Measurements from ENCODE around the gene SPDYE2. TPM values are rescaled to one million over a fixed set of nuclear protein-coding genes. Genes with fewer than 3 reads are reported as not detected.
"Not testable (repeated sequence)": the region's sequence is repeated elsewhere in the genome, so short reads cannot be mapped to it uniquely, and the experiment has no call there.

Gene SPDYE2
- total RNA-seq, 2 experiments from 2014 or later: not detected

DNA sequence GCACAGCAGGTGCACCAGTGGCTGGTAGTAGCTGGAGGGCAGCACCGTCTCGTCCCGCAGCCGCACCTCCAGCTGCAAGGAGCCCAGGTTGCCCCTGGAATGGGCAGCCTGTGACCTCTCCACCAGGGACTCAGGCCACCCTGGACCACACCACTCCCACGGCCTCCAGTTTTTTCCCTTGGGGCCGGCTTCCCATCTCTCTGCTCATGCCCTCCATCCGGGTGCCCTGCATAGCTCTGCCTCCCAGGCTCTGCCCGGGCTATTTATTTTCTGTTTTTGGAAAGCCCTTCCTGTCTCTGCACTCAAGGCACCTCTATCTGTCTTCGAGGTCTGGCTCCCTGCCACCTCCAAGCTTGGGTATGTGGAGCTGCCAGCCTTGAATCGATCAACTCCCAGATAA is 45.0 kb downstream of the SPDYE2 start:
- H3K36me3 ChIP-seq (ENCODE audit: insufficient read depth, low read length); H2AFZ ChIP-seq (ENCODE audit: low read length); POLR2A ChIA-PET; CTCF ChIA-PET (ENCODE audit: unreplicated experiment); H3K9me2 ChIP-seq (ENCODE audit: insufficient read depth, low read length); H4K20me1 ChIP-seq (ENCODE audit: insufficient read depth, low read length); DNase-seq (ENCODE audit: low spot score); H3K4me1 ChIP-seq (ENCODE audit: insufficient read depth, low read length, poor library complexity, severe bottlenecking); H3K4me3 ChIP-seq (ENCODE audit: low read depth, low read length, poor library complexity, severe bottlenecking); H3K27ac ChIP-seq (ENCODE audit: low read depth, low read length, poor library complexity, severe bottlenecking); intact Hi-C loops (cut with micrococcal nuclease; ENCODE audit: unreplicated experiment); H3K4me2 ChIP-seq (ENCODE audit: low read length); BruUV-seq (replicated peaks); H3K79me2 ChIP-seq (ENCODE audit: insufficient read depth, low read depth, low read length); H3K9me3 ChIP-seq (ENCODE audit: low read length): not testable (repeated sequence)

DNA sequence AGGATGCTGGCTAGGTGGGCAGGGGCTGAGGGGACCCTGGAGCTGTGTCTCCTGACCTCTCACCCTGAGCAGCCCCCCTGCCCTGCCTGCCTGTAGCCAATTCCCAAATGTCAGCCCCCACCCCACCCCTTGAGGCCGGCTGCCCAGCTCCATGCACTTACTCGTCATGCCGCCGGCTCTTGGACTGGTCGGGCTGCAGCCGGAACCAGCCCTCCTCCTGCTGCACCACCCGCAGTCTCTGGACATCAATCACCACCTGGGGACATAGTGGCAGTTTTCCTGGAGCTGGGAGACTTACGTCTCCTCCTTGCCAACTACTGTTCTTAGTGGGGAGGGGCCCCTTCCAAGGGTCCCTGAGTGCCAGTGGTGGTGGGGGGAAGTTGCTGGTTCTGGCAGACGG is 48.7 kb downstream of the SPDYE2 start:
- DNase-seq (ENCODE audit: low spot score); intact Hi-C loops (cut with micrococcal nuclease; ENCODE audit: unreplicated experiment); H3K4me2 ChIP-seq (ENCODE audit: low read length); H3K9me2 ChIP-seq (ENCODE audit: insufficient read depth, low read length); H3K4me1 ChIP-seq (ENCODE audit: insufficient read depth, low read length, poor library complexity, severe bottlenecking); POLR2A ChIA-PET; CTCF ChIA-PET (ENCODE audit: unreplicated experiment); H4K20me1 ChIP-seq (ENCODE audit: insufficient read depth, low read length); H3K9me3 ChIP-seq (ENCODE audit: low read length); H3K79me2 ChIP-seq (ENCODE audit: insufficient read depth, low read depth, low read length); H3K27ac ChIP-seq (ENCODE audit: low read depth, low read length, poor library complexity, severe bottlenecking); H3K36me3 ChIP-seq (ENCODE audit: insufficient read depth, low read length); BruUV-seq (replicated peaks); H2AFZ ChIP-seq (ENCODE audit: low read length); H3K4me3 ChIP-seq (ENCODE audit: low read depth, low read length, poor library complexity, severe bottlenecking): not testable (repeated sequence)

DNA sequence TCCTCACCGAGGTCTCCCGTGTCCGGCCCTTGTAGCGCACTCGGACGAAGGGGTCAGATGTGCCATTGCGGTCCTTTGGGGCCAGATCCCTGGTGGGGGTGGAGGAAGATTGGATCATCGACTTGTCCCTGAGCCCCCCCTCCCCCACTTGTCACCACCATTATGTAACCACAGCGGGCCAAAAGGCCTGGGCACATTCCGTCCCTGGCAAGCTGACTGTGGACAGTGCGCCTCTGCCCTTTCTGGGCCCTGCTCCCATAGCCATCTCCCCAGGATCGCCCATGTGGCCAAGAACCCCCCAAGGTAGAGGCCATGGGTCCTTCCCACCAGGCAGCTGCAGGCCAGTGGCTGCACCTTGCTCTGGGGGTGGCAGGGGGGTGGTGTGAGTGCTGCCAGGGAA is 51.3 kb downstream of the SPDYE2 start:
- H3K4me1 ChIP-seq (ENCODE audit: insufficient read depth, low read length, poor library complexity, severe bottlenecking); H3K27ac ChIP-seq (ENCODE audit: low read depth, low read length, poor library complexity, severe bottlenecking); BruUV-seq (replicated peaks); H3K4me3 ChIP-seq (ENCODE audit: low read depth, low read length, poor library complexity, severe bottlenecking); DNase-seq (ENCODE audit: low spot score); H3K9me3 ChIP-seq (ENCODE audit: low read length); H4K20me1 ChIP-seq (ENCODE audit: insufficient read depth, low read length); POLR2A ChIA-PET; H2AFZ ChIP-seq (ENCODE audit: low read length); H3K36me3 ChIP-seq (ENCODE audit: insufficient read depth, low read length); H3K9me2 ChIP-seq (ENCODE audit: insufficient read depth, low read length); H3K79me2 ChIP-seq (ENCODE audit: insufficient read depth, low read depth, low read length); intact Hi-C loops (cut with micrococcal nuclease; ENCODE audit: unreplicated experiment); H3K4me2 ChIP-seq (ENCODE audit: low read length); CTCF ChIA-PET (ENCODE audit: unreplicated experiment): not testable (repeated sequence)

DNA sequence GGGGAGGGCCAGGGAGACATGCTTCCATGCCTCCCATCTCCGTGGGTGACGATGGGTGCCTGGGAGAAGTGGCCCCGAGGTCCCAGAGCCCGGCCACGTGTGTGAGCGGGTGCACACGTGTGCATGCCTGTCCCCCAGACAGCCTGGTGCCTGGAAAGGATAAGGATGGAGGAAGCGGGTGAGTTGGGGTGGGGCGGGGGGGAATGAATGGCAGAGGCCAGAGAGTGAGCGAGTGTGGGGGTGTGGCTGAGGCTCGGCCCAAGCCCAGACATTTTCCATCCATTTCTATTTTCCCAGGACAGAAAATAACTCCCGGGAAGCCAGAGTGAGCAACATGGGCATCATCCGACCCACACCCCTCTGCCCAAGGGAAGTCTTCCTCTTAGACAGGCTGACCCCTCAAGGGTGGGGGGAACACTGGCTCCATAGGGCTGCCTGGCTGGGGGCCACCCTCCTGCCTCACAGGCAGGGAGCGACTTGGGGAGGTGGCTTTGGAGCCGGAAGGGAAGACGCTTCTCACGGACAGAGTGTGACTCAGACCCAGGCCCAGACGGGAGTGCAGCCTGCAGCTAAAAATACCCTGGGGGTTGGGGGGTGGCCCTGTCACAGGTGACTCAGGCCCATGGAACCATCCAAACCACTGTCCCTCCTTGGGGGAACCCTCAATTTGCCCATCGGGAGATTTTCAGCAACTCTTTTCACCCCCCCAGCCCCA is 53.6 kb downstream of the SPDYE2 start:
- POLR2A ChIA-PET; H2AFZ ChIP-seq (ENCODE audit: low read length); H3K9me2 ChIP-seq (ENCODE audit: insufficient read depth, low read length); CTCF ChIA-PET (ENCODE audit: unreplicated experiment); intact Hi-C loops (cut with micrococcal nuclease; ENCODE audit: unreplicated experiment); H3K79me2 ChIP-seq (ENCODE audit: insufficient read depth, low read depth, low read length); H3K9me3 ChIP-seq (ENCODE audit: low read length); H4K20me1 ChIP-seq (ENCODE audit: insufficient read depth, low read length); H3K4me1 ChIP-seq (ENCODE audit: insufficient read depth, low read length, poor library complexity, severe bottlenecking); H3K4me3 ChIP-seq (ENCODE audit: low read depth, low read length, poor library complexity, severe bottlenecking); H3K36me3 ChIP-seq (ENCODE audit: insufficient read depth, low read length); H3K27ac ChIP-seq (ENCODE audit: low read depth, low read length, poor library complexity, severe bottlenecking); BruUV-seq (replicated peaks); H3K4me2 ChIP-seq (ENCODE audit: low read length); DNase-seq (ENCODE audit: low spot score): not testable (repeated sequence)

DNA sequence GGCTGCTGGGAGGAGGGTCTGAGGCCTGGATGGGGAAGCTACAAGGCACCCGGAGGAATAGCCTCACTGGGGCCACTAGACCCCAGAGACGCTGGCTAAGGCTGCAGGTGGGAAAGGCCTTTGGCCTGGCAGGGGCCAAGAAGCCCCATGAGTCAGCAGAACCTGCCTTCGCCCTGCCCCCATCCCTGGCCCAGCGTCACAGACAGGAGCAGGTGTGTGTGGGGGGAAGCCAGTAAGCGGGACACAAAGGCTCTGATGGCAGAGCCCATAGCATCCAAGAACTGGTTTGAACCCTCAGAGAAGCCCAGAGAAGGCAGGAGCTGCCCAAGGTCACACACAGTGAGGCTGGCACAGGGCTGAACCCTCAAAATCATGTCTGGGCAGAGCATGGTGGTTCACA is 55.8 kb downstream of the SPDYE2 start:
- H3K36me3 ChIP-seq (ENCODE audit: insufficient read depth, low read length); POLR2A ChIA-PET; H3K4me3 ChIP-seq (ENCODE audit: low read depth, low read length, poor library complexity, severe bottlenecking); H3K9me3 ChIP-seq (ENCODE audit: low read length); intact Hi-C loops (cut with micrococcal nuclease; ENCODE audit: unreplicated experiment); CTCF ChIA-PET (ENCODE audit: unreplicated experiment); H3K4me2 ChIP-seq (ENCODE audit: low read length); H4K20me1 ChIP-seq (ENCODE audit: insufficient read depth, low read length); DNase-seq (ENCODE audit: low spot score); H3K27ac ChIP-seq (ENCODE audit: low read depth, low read length, poor library complexity, severe bottlenecking); H3K79me2 ChIP-seq (ENCODE audit: insufficient read depth, low read depth, low read length); H3K9me2 ChIP-seq (ENCODE audit: insufficient read depth, low read length); BruUV-seq (replicated peaks); H3K4me1 ChIP-seq (ENCODE audit: insufficient read depth, low read length, poor library complexity, severe bottlenecking); H2AFZ ChIP-seq (ENCODE audit: low read length): not testable (repeated sequence)

DNA sequence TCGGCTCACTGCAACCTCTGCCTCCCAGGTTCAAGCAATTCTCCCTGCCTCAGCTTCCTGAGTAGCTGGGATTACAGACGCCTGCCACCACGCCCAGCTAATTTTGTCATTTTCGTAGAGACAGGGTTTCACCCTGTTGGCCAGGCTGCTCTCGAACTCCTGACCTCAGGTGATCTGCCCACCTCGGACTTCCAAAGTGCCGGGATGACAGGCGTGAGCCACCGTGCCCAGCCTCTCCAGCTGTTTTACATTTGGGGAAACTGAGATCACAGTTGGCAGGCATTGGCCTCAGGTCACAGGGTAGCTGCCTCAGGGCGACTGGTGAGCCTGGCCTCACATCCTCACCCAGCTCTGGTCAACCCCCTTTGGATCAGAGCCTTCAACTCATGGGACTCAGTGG is 58.7 kb downstream of the SPDYE2 start:
- H3K9me3 ChIP-seq (ENCODE audit: low read length); H3K4me3 ChIP-seq (ENCODE audit: low read depth, low read length, poor library complexity, severe bottlenecking); POLR2A ChIA-PET; H3K9me2 ChIP-seq (ENCODE audit: insufficient read depth, low read length); H2AFZ ChIP-seq (ENCODE audit: low read length); DNase-seq (ENCODE audit: low spot score); H3K27ac ChIP-seq (ENCODE audit: low read depth, low read length, poor library complexity, severe bottlenecking); BruUV-seq (replicated peaks); H3K79me2 ChIP-seq (ENCODE audit: insufficient read depth, low read depth, low read length); H3K4me1 ChIP-seq (ENCODE audit: insufficient read depth, low read length, poor library complexity, severe bottlenecking); intact Hi-C loops (cut with micrococcal nuclease; ENCODE audit: unreplicated experiment); H3K36me3 ChIP-seq (ENCODE audit: insufficient read depth, low read length); CTCF ChIA-PET (ENCODE audit: unreplicated experiment); H4K20me1 ChIP-seq (ENCODE audit: insufficient read depth, low read length); H3K4me2 ChIP-seq (ENCODE audit: low read length): not testable (repeated sequence)

DNA sequence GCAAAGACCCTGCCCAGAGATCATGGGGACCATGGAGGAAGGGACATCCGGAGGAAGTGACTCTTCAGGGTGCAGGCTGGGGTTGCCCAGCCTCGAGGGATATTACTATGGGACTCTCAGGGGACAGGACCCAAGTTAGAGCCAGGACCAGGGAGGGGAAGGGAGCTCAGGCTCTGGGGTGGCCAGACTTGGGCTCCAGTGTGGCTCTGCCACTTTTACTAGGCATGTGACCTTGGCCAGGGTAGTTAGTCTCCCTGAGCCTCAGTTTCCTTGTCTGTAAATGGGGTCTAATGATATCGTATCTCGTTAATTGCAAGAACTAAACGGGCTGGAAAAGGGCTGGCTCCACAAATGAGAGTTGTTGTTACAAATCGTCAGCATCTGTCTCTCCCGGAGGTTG is 59.4 kb downstream of the SPDYE2 start:
- BruUV-seq (replicated peaks); H2AFZ ChIP-seq (ENCODE audit: low read length); H3K4me2 ChIP-seq (ENCODE audit: low read length); H3K4me1 ChIP-seq (ENCODE audit: insufficient read depth, low read length, poor library complexity, severe bottlenecking); H3K9me2 ChIP-seq (ENCODE audit: insufficient read depth, low read length); DNase-seq (ENCODE audit: low spot score); intact Hi-C loops (cut with micrococcal nuclease; ENCODE audit: unreplicated experiment); H3K9me3 ChIP-seq (ENCODE audit: low read length); H3K27ac ChIP-seq (ENCODE audit: low read depth, low read length, poor library complexity, severe bottlenecking); POLR2A ChIA-PET; H4K20me1 ChIP-seq (ENCODE audit: insufficient read depth, low read length); CTCF ChIA-PET (ENCODE audit: unreplicated experiment); H3K79me2 ChIP-seq (ENCODE audit: insufficient read depth, low read depth, low read length); H3K4me3 ChIP-seq (ENCODE audit: low read depth, low read length, poor library complexity, severe bottlenecking); H3K36me3 ChIP-seq (ENCODE audit: insufficient read depth, low read length): not testable (repeated sequence)
